ENCODE data around the gene PTPA. TPM values are rescaled to one million over a fixed set of nuclear protein-coding genes. Genes with fewer than 3 reads are reported as not detected.
A peak's percentile ranks its signal among the peaks of the same experiment; 100 is the strongest.
"Not testable (repeated sequence)": the region's sequence is repeated elsewhere in the genome, so short reads cannot be mapped to it uniquely, and the experiment has no call there.

Gene PTPA
- total RNA-seq, 2 donors from 2014 or later, result 93.1 to 109 TPM

DNA sequence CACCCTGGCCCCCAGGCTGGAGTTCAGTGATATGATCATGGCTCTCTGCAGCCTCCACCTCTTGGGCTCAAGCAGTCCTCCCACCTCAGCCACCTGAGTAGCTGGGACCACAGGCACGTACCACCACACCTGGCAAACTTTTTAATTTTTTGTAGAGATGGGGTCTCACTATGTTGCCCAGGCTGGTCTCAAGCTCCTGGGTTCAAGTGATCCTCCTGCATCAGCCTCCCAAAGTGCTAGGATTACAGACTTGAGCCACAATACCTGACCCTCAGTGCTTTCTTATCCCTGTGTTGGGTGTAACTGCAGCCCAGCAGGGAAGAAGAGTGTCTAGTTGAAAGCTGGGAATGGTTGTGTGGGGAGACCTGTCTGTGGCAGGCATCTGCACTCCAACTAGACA, 10.9 kb downstream of the PTPA start:
- no peak for DNase-seq (ENCODE audit: low spot score in 2 of 2)
- Mint-ChIP-seq H3K36me3 (peaks cover 0 to 11% of the 10 kb centered on the region in 2 donors), H3K9me3 (no peaks in the 10 kb centered on the region), H3K27ac (peak overlapping the region in 1 of 2 donors; percentile 40)
- ATAC-seq, result no peak

DNA sequence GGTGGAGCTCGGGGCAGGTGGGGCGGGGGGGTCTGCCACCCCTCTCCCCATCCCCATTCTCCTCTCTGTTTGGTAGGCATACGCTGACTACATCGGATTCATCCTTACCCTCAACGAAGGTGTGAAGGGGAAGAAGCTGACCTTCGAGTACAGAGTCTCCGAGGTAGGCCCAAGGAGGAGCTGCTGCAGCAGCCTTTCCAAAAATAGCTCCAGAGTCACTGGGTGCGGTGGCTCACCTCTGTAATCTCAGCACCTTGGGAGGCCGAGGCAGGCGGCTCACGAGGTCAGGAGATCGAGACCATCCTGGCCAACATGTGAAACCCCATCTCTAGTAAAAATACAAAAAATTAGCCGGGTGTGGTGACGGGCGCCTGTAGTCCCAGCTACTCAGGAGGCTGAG, 11.8 kb downstream of the PTPA start:
- peaks cover 0 to 15% of the 10 kb centered on the region in 2 donors for H3K36me3 Mint-ChIP-seq
- not testable (repeated sequence) for ATAC-seq; H3K9me3 Mint-ChIP-seq; H3K27ac Mint-ChIP-seq; DNase-seq (ENCODE audit: low spot score in 2 of 2)

DNA sequence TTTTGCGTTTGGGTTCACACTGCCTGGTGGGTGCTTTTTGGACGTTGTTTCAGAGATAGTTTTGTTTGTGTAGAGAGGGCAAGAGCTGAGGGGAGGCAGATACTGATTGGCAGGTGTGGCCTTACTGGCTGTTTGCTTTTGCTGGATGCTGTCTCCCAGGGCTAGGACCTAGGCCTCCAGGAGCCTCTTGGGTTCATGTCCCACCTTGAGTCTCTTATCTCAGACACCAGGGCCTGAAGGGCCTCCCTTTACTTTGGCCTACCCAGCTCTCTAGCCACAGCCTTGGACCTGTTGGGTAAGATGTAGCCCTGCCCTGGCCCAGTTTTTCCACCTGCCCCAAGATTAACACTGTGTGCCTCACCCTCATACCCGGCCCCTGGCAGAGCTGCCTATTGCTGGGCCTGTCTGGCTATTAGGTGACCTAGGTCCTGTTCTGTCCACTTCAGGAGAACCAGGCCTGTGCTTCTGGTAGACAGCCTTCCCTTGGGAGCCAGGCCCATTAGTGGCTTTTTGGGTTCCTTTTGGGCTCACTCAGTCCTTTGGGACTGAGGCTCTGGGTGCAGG, 13.4 kb downstream of the PTPA start:
- peaks cover 0 to 15% of the 10 kb centered on the region in 2 donors for H3K36me3 Mint-ChIP-seq
- no peaks in the 10 kb centered on the region for H3K9me3 Mint-ChIP-seq
- ATAC-seq (no peak), DNase-seq (ENCODE audit: low spot score in 2 of 2) (no peak)
- H3K27ac Mint-ChIP-seq, result peak overlapping the region in 1 of 2 donors; percentile 85

DNA sequence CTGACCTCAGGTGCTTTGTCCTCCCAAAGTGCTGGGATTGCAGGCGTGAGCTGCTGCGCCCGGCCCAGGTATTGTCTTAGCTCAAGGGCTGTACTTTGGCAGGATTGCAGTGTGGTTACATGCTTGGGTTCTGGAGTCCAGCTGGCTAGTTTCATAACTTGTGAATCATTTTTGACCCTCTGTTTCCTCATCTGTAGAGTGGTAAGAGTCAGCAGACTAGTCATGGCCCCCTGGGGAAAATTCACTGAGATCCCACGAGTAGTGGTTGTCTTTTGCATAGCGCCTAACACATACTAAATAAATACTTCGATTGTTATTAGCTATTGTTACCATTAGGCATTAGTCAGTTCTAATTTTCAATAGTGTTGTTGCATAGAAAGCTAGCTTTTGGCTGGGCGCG, 14.3 kb downstream of the PTPA start:
- Mint-ChIP-seq H3K27ac (no peak overlapping the region), H3K9me3 (no peaks in the 10 kb centered on the region), H3K36me3 (peaks cover 0 to 15% of the 10 kb centered on the region in 2 donors)
- peak in 1 of 2 donors; percentile 65 for ATAC-seq
- no peak for DNase-seq (ENCODE audit: low spot score in 2 of 2)

DNA sequence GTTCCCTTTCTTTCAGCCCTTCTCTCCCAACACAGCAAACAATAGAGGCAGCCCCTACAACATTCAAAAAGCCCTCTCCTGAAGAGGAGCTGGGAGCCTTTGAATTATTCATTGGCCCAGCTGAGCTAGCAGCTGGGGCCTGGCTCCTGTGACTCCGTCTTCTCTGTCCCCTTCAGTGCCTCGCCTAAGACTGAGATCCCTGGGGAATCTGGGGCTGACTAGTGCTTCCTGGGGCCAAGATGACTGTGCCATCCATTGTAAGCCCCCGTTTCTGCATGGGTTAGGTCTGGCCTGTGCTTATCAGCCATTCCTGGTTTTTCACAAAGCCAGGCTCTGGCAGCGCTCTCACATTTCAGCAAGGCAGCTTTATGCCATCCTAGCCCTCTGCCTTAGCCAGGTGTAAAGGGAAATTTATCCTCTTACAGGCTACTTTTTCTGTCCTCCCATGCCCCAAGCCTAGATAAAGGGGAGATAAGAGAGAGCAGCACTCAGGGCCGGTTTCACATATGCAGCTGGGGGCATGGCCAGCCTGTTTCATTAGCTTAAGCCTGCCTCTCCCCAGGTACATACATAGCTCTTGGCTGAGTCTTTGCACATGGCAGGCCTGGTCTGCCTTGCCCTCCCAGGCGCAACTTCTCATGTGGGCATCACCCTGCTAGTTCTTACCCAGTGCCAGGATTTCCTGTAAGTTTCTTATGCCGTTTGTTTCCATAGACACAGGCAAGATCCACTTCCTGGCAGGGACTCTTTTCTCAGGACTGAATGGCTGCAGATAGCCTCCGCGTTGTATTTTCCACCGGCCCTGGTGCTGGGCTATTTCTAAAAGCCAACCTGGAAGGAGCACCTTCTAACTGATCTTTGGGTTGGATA, 15.8 kb downstream of the PTPA start:
- Mint-ChIP-seq H3K27ac (peak overlapping the region in 1 of 2 donors; percentile 9), H3K36me3 (peaks cover 6 to 9% of the 10 kb centered on the region in 2 donors), H3K9me3 (no peaks in the 10 kb centered on the region)
- no peak for DNase-seq (ENCODE audit: low spot score in 2 of 2)
- ATAC-seq, result no peak

DNA sequence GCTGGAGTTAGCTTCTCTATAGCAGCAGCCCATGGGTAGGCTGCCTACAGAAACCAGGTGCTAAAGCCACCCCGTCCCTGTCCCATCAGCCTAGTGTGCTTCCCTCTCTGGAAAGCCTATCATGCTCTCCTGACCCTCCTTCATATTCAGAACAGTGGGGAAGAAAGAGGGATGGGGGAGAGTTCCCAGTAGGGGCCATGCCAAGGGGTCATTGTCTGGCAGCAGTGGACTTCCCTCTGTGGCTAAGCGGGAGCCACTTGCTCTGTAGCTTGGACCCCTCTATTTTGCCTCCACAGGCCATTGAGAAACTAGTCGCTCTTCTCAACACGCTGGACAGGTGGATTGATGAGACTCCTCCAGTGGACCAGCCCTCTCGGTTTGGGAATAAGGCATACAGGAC, 17.5 kb downstream of the PTPA start:
- no peaks in the 10 kb centered on the region for H3K9me3 Mint-ChIP-seq
- ATAC-seq, result no peak
- no peak for DNase-seq (ENCODE audit: low spot score in 2 of 2)
- peaks cover 4 to 6% of the 10 kb centered on the region in 2 donors for H3K36me3 Mint-ChIP-seq
- H3K27ac Mint-ChIP-seq, result no peak overlapping the region

DNA sequence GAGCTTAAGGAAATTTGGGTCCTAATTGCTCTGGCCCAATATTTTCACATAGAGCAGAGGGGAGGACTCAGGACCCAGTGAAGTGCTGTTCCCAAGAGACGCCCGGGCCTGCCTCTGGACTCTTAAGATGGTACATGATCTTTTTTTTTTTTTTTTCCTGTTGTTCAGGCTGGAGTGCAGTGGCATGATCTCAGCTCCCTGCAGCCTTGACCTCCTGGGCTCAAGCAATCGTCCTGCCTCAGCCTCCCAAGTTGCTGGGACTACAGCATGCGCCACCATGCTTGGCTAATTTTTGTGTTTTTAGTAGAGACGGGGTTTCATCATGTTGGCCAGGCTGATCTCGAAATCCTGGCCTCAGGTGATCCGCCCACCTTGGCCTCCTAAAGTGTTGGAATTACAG, 19.1 kb downstream of the PTPA start:
- H3K36me3 Mint-ChIP-seq; H3K9me3 Mint-ChIP-seq; DNase-seq (ENCODE audit: low spot score in 2 of 2); ATAC-seq; H3K27ac Mint-ChIP-seq: not testable (repeated sequence)

DNA sequence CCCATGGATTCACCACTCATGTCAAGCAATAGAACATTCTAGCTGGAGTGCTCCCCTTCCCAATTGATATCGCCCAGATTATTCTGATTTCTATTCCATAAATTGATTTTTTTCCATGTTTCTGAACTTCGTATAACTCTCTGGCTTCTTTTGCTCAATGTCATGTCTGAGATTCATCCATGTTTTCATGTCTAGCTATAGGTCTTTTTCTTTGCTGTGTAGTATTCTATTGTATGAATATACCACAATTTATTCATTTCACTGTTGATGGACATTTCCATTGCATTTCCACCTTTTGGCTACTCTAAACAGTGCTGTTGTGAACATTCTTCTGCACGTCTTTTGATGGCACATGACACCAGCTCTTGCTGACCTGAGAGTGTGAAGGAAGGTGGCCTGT, 19.6 kb downstream of the PTPA start:
- no peak overlapping the region for H3K27ac Mint-ChIP-seq
- DNase-seq (ENCODE audit: low spot score in 2 of 2) (no peak), ATAC-seq (no peak)
- peaks cover 4 to 6% of the 10 kb centered on the region in 2 donors for H3K36me3 Mint-ChIP-seq
- no peaks in the 10 kb centered on the region for H3K9me3 Mint-ChIP-seq

DNA sequence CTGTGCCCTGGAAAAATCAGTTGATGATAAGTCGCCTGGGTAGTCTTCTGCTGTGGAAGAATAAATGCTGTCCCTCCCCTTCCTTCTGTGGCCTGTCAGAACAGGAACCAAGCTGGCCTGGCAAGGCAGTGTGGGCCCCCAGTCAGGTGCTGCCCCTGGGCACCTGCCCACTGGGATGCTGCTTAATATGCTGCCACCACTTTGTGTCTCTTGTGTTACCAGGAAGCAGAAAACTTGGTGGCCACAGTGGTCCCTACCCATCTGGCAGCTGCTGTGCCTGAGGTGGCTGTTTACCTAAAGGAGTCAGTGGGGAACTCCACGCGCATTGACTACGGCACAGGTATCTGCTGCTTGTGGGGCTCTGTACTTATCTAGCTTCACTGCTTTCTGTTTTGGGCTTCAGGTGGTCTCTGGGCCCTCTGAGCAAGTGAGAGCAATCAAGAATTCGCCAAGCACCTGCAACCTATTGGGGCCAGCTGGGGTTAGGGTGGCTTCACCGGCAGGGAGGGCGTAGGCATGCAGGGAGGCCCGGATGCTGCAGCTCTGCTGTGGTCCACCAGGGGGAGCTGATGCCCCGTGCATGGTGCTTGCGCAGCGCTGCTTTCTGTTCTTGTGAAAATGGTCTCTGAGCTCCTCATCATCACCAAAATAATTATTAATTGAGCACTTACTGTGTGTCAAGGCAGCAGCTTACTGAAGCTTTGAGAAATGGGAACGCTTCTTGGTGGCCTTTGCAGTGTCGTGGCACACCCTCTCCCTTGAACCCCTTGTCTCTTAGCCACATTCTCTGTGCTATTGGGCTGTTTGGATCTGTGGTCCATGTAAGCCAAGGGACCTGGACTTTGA, 20.3 kb downstream of the PTPA start:
- Mint-ChIP-seq H3K36me3 (peaks cover 4 to 6% of the 10 kb centered on the region in 2 donors), H3K27ac (no peak overlapping the region), H3K9me3 (no peaks in the 10 kb centered on the region)
- DNase-seq (ENCODE audit: low spot score in 2 of 2), result peak; percentile 78 to 92
- ATAC-seq, result peak; percentile 95 to 96

DNA sequence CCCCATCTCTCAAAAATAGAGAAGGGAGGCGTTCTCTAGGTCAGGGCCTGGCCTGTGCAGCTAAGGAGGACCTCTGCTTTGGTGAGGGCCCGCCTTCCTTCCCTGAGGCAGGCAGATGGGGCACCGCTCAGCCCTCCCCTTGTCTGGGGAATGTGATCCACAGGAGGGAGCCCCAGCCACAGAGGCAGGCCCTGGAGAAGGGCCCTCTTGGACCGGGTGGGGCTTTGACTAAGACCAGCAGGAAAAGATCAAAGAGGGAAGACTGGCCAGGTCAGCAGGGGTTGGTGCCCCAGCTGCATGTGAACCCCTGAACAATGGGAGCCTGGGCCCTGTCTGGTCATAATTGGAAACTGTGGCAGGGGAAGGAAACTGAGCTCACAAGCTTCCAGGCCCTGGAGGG, 21.9 kb downstream of the PTPA start:
- ATAC-seq, result no peak
- Mint-ChIP-seq H3K27ac (no peak overlapping the region), H3K36me3 (peaks cover 0 to 6% of the 10 kb centered on the region in 2 donors), H3K9me3 (no peaks in the 10 kb centered on the region)
- DNase-seq (ENCODE audit: low spot score in 2 of 2), result no peak

DNA sequence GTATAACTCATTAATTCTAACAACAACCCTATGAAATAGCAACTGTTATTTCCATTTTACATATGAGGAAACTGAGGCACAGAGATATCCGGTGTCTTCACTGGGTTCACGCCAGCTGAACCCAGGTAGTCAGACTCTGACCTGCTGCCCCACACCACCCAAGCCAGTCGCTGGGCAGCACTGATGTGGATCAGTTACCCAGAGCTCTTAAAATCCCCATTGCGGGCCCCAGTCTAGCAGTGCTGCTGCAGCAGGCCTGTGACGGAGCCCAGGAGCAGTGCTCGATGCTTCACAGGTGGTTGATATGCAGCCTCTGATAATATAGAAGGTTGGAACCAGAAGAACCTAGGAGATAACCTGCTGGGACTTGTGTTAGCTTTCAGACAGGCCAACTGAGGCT, 24.3 kb downstream of the PTPA start:
- Mint-ChIP-seq H3K36me3 (peaks cover 0 to 6% of the 10 kb centered on the region in 2 donors), H3K27ac (no peak overlapping the region), H3K9me3 (no peaks in the 10 kb centered on the region)
- ATAC-seq, result no peak
- DNase-seq (ENCODE audit: low spot score in 2 of 2), result no peak

DNA sequence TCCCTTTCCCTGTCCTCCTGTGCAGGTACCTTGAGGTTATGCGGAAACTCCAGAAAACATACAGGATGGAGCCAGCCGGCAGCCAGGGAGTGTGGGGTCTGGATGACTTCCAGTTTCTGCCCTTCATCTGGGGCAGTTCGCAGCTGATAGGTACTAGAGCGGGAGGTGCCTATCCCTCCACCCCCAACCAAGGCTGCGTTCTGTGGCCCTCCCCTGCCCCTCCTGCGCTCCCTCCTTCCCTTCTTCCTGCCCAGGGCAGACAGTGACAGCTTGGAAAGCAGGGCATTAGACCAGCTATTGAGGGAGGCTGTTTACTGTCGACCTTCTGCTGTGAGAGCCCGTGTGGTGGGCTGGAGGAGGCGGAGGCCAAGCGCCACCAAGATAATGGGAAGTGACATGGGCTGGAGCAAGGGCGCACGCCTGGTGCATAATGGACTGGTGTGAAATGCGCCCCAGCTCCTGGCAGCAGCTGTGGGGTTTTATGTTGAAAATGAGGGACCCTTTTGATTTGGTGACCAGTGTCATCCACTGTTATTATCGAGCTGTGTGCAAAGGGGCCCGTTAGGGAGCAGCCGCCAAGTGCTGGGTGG, 25.3 kb downstream of the PTPA start:
- Mint-ChIP-seq H3K36me3 (no peaks in the 10 kb centered on the region), H3K27ac (peak overlapping the region in 1 of 2 donors; percentile 65), H3K9me3 (no peaks in the 10 kb centered on the region)
- DNase-seq (ENCODE audit: low spot score in 2 of 2) (no peak), ATAC-seq (no peak)

DNA sequence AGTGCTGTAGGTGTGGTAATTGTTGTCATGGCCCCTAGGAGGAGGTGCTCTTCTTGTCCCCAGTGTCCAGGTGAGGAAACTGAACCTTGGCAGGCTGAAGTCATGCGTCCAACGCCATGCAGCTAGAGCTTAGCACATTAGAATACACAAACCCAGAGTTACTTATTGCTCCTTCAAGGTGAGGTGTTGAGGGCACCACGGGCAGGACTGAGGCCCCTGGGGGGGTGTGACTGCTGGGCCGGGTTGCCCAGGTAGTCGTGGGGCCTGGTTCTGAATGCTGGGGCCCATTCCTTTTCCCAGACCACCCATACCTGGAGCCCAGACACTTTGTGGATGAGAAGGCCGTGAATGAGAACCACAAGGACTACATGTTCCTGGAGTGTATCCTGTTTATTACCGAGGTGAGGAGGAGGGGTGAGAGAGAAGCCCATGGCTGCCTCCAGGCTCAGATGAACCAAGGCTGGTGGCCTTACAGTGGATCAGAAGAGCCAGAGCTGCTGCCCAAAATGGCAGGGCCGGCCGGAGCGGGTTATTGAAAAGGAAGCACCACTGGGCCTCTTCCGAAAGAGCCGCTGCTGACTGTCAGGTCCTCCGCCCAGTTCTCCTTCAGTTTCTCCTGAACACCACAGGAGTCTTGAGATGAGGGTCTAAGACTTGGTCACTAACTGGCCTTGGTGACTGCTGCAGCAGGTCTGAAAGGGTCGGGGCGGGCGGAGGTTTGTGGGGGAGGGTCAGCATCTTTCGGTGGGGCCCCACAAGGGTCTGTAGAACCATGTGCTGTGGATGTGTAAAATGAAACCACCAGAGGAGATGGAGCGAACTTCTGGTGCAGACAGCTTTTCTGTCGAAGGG, 26.3 kb downstream of the PTPA start:
- Mint-ChIP-seq H3K36me3 (peaks cover 0 to under 1% of the 10 kb centered on the region in 2 donors), H3K27ac (no peak overlapping the region), H3K9me3 (no peaks in the 10 kb centered on the region)
- no peak for ATAC-seq
- no peak for DNase-seq (ENCODE audit: low spot score in 2 of 2)

DNA sequence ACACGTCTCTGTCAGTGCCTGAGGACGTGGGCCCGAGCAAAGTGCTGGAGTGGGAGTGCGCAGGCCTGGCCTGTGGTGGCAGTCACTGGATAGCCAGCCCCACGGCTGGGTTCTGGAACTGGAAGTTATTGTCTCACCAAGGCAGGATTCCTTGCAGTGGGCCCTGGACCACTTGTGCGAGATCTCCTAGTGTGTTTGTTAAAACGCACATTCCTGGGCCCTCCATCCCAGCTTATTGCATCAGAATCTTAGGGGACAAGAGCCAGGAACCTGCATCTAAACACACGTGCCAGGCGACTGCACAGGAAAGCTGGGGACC, 26.9 kb downstream of the PTPA start:
- Mint-ChIP-seq H3K9me3 (no peaks in the 10 kb centered on the region), H3K36me3 (peaks cover 0 to 4% of the 10 kb centered on the region in 2 donors), H3K27ac (no peak overlapping the region)
- no peak for ATAC-seq
- no peak for DNase-seq (ENCODE audit: low spot score in 2 of 2)

DNA sequence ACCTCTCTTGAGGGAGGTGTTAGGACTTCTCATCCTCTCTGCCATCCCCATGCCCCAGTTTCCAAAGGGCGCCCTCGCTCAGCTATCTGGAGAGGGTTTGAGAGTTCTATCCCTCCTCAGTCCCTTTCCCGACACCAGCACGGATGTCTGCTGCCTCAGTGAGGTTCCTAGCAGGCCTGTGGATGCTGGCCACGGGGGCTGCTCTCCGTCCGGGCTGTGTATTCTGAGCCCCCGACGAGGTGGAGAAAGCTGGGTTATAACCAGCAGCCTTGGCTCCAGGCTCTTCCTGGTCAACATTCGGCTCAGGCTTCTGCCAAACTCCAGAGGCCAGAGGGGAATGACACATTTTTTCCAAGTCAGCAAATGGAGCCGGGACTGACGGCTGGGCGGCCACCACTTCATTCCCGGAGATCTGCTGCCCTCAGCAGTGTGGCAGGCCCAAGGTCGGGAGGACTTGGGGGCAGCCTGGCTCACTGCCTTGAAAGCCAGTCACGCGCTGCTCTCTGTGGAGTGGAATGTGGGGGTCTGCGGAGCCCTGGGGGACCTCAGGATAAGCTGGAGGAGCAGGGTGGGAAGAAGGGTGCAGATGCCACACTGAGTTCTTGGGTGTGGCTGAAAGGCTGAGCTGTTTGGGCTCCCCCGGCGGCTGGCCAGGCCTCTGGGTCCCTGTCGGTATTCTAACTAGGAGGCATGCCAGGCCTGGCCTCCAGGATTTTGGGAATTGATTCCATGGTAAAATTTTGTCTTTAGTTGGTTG, 27.4 kb downstream of the PTPA start:
- ATAC-seq (no peak), DNase-seq (ENCODE audit: low spot score in 2 of 2) (no peak)
- Mint-ChIP-seq H3K36me3 (peaks cover under 1 to 4% of the 10 kb centered on the region in 2 donors), H3K27ac (peak overlapping the region; percentile 95 to 96), H3K9me3 (no peaks in the 10 kb centered on the region)
